Measurements from ENCODE around the gene CNTNAP2. TPM values are rescaled to one million over a fixed set of nuclear protein-coding genes. Genes with fewer than 3 reads are reported as not detected.
A peak's percentile ranks its signal among the peaks of the same experiment; 100 is the strongest.
"Not testable (repeated sequence)": the region's sequence is repeated elsewhere in the genome, so short reads cannot be mapped to it uniquely, and the experiment has no call there.

Gene CNTNAP2
- total and polyA plus RNA-seq, 2 of the 13 experiments (the other 11 are each of a cell fraction or from before 2014, with no cell fraction given) = 0.40 to 0.42 TPM

DNA sequence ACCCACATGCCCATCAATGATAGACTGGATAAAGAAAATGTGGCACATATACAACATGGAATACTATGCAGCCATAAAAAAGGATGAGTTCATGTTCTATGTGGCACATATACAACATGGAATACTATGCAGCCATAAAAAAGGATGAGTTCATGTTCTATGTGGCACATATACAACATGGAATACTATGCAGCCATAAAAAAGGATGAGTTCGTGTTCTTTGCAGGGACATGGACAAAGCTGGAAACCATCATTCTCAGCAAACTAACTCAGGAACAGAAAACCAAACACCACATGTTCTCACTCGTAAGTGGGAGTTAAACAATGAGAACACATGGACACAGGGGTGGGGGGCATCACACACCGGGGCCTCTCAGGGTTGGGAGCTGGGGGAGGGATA lies 2314.1 kb downstream of the CNTNAP2 start:
- ATAC-seq; H3K9ac ChIP-seq (ENCODE audit: insufficient read depth, low read depth, low read length); FAIRE-seq; H3K36me3 ChIP-seq (replicated peaks in 1 of 2; ENCODE audit: control insufficient read depth in 1 of 2, insufficient read depth in 2 of 2, low read length in 2 of 2); H3K4me3 ChIP-seq (replicated peaks in 1 of 3; ENCODE audit: insufficient read depth in 1 of 3, low read depth in 2 of 3, low read length in 3 of 3); in situ Hi-C loops (cut with HindIII; ENCODE audit: extremely low pct_ligation_motif_present, low pct_unique_long_range_greater_than_20kb); CTCF ChIA-PET (ENCODE audit: low intra/inter-chr PET ratio, low total read pairs); H3K27ac ChIP-seq (ENCODE audit: extremely low read length, insufficient read depth, low read length); DNase-seq (ENCODE audit: low spot score); intact Hi-C loops (cut with micrococcal nuclease; ENCODE audit: unreplicated experiment); H3K79me2 ChIP-seq (ENCODE audit: insufficient read depth, low read length); H4K20me1 ChIP-seq (ENCODE audit: insufficient read depth, low read length); POLR2A ChIA-PET; H3K27me3 ChIP-seq (ENCODE audit: control insufficient read depth in 1 of 2, insufficient read depth in 2 of 2, low read length in 2 of 2); H3K4me2 ChIP-seq (ENCODE audit: low read depth, low read length); BruUV-seq (replicated peaks); H3K9me3 ChIP-seq (ENCODE audit: low read length); H2AFZ ChIP-seq (ENCODE audit: low read length): not testable (repeated sequence)
- peak; percentile 61 for TF ChIP-seq ZMYM3 (CRISPR knock-in tag; IDR thresholded peaks at IDR 0.05)
- H3K4me1 ChIP-seq (ENCODE audit: insufficient read depth, low read length) = peaks cover 74% of the 10 kb centered on the region
- WGBS (ENCODE audit: low lambda C conversion rate) = 92% methylated on average over 3 of the region's 3 CpGs

DNA sequence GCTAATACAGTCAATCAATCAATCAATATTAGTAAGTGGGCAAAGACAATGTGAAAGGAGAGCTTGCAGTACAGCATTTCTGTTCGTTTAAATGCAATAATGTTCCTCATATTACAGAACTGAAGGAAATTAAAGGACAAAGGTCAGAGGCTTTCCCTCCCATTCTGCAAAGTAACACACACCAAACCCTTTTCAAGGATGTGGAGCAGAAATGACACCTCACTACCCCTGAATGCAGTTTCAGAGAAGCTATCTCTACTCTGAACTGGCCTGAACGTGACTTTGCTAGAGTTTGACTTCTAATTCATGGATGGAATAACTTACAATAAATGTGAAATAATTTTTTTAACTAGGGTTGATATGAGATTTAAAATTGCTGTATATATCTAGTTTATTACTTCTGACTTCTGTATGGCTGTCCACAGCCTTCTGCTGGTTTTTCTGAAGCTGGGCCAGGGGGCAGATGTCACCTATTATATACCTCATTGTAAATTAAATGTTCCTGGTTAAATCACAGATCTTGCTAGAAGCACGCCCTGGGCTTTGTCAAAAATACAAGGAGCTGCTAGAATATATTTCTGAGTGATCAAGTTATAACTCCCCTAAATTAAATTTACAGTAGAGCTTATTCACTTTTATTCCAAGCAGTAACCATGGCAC lies 2317.1 kb downstream of the CNTNAP2 start:
- peaks cover 9% of the 10 kb centered on the region for H3K79me2 ChIP-seq (ENCODE audit: insufficient read depth, low read length)
- 53% methylated on average over 3 of the region's 3 CpGs for WGBS (ENCODE audit: low lambda C conversion rate)
- H3K9ac ChIP-seq (ENCODE audit: insufficient read depth, low read depth, low read length) = no peak overlapping the region
- TF ChIP-seq RBFOX2 (IDR thresholded peaks at IDR 0.05; ENCODE audit: low read depth, low read length) = no peak
- TF ChIP-seq, protein P1, sequence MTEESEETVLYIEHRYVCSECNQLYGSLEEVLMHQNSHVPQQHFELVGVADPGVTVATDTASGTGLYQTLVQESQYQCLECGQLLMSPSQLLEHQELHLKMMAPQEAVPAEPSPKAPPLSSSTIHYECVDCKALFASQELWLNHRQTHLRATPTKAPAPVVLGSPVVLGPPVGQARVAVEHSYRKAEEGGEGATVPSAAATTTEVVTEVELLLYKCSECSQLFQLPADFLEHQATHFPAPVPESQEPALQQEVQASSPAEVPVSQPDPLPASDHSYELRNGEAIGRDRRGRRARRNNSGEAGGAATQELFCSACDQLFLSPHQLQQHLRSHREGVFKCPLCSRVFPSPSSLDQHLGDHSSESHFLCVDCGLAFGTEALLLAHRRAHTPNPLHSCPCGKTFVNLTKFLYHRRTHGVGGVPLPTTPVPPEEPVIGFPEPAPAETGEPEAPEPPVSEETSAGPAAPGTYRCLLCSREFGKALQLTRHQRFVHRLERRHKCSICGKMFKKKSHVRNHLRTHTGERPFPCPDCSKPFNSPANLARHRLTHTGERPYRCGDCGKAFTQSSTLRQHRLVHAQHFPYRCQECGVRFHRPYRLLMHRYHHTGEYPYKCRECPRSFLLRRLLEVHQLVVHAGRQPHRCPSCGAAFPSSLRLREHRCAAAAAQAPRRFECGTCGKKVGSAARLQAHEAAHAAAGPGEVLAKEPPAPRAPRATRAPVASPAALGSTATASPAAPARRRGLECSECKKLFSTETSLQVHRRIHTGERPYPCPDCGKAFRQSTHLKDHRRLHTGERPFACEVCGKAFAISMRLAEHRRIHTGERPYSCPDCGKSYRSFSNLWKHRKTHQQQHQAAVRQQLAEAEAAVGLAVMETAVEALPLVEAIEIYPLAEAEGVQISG (CRISPR knock-in tag; IDR thresholded peaks at IDR 0.05) = no peak
- TF ChIP-seq ZNF446 (CRISPR knock-in tag; IDR thresholded peaks at IDR 0.05) = no peak
- TF ChIP-seq ZNF629 (CRISPR knock-in tag; conservative IDR thresholded peaks at IDR 0.05) = no peak
- no peak for TF ChIP-seq PLRG1 (conservative IDR thresholded peaks at IDR 0.05)
- no peak for TF ChIP-seq ZNF883 (CRISPR knock-in tag; IDR thresholded peaks at IDR 0.05; ENCODE audit: not compliant biosample characterization)
- TF ChIP-seq ZBTB7B (CRISPR knock-in tag; IDR thresholded peaks at IDR 0.05) = no peak
- TF ChIP-seq FOXK1 (CRISPR knock-in tag; IDR thresholded peaks at IDR 0.05; ENCODE audit: borderline replicate concordance, low read depth) = no peak
- TF ChIP-seq TSC22D2 (CRISPR knock-in tag; IDR thresholded peaks at IDR 0.05; ENCODE audit: borderline replicate concordance) = no peak
- no peak for TF ChIP-seq ZNF136 (CRISPR knock-in tag; IDR thresholded peaks at IDR 0.05; ENCODE audit: low read depth)
- no peak for DNase-seq (ENCODE audit: low spot score)
- ChIA-PET CTCF (ENCODE audit: low intra/inter-chr PET ratio, low total read pairs) (no interaction called here), POLR2A (no interaction called here)
- FAIRE-seq = no peak
- ATAC-seq = no peak
- peaks cover 74% of the 10 kb centered on the region for H3K4me1 ChIP-seq (ENCODE audit: insufficient read depth, low read length)
- no peak overlapping the region for H2AFZ ChIP-seq (ENCODE audit: low read length)
- intact Hi-C loops (cut with micrococcal nuclease; ENCODE audit: unreplicated experiment) (no loop called here), in situ Hi-C loops (cut with HindIII; ENCODE audit: extremely low pct_ligation_motif_present, low pct_unique_long_range_greater_than_20kb) (no loop called here)
- no TSS peak for BruUV-seq (replicated peaks)
- no peaks in the 10 kb centered on the region for H4K20me1 ChIP-seq (ENCODE audit: insufficient read depth, low read length)
- no peak overlapping the region for H3K4me3 ChIP-seq (replicated peaks in 1 of 3; ENCODE audit: insufficient read depth in 1 of 3, low read depth in 2 of 3, low read length in 3 of 3)
- H3K27ac ChIP-seq (ENCODE audit: extremely low read length, insufficient read depth, low read length) = no peak overlapping the region
- H3K27me3 ChIP-seq (ENCODE audit: control insufficient read depth in 1 of 2, insufficient read depth in 2 of 2, low read length in 2 of 2) = no peaks in the 10 kb centered on the region; a peak in 1 of 5 replicates
- no peaks in the 10 kb centered on the region for H3K9me3 ChIP-seq (ENCODE audit: low read length)
- peak overlapping the region; percentile 18; the same call in 1 of the 2 replicates for H3K4me2 ChIP-seq (ENCODE audit: low read depth, low read length)
- H3K36me3 ChIP-seq (replicated peaks in 1 of 2; ENCODE audit: control insufficient read depth in 1 of 2, insufficient read depth in 2 of 2, low read length in 2 of 2) = no peaks in the 10 kb centered on the region
